HG03060 (cell line): ENCODE data around the gene NOD1.

Source experiments
- ATAC-seq: cut with Tn5 transposase; IDR thresholded peaks from one replicate; pipeline ENCODE4 v1.9.1; 2021; ENCODE audit warnings: low read depth, moderate number of reproducible peaks; ENCODE audit not compliant: unreplicated experiment

NOD1 gene

DNA sequence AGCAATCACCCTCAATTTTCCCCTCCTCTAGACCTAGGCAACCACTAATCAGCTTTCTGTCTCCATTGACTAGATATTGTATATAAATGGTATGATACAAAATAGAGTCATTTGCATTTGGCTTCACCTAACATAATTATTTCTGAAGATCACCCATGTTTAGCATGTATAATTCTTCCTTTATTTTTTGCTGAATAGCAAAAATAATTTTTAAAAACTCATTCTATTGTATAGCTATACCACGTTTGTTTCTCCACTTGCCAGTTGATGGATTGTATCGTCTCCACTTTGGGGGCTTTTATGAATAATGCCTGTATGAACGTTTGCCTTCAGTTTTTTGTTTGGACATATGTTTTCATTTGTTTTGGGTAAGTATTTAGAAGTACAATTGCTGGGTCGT lies 98.8 kb downstream of the NOD1 start:
- no peak for ATAC-seq

- ATAC-seq = no peak
Measured at GRCh38 chr7:30379131-30379530, 99.5 kb downstream of the NOD1 start.

GRCh38 chr7:30378275-30378674 lies 100.3 kb downstream of the NOD1 start:
- ATAC-seq = no peak
